HG03442 (cell line): ENCODE measurements around the gene CALCOCO2.
"Not testable (repeated sequence)": the region's sequence is repeated elsewhere in the genome, so short reads cannot be mapped to it uniquely, and the experiment has no call there.

Source experiments
- ATAC-seq: cut with Tn5 transposase; IDR thresholded peaks from one replicate; pipeline ENCODE4 v1.9.1; 2021; ENCODE audit warnings: mild to moderate bottlenecking, moderate library complexity; ENCODE audit not compliant: unreplicated experiment

The CALCOCO2 gene

DNA sequence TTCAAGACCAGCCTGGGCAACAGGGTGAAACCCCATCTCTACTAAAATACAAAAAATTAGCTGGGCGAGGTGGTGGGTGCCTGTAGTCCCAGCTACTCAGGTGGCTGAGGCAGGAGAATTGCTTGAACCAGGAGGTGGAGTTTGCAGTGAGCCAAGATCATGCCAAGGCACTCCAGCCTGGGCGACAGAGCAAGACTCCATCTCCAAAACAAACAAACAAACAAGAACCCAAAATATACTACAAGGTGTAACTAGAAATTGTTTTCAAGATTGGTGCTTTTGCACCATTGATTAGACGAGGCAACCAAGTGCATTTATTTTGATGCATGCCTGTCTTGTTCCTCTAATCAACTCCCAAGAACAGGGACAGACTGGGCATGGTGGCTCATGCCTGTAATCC, 41.6 kb downstream of the CALCOCO2 start:
- ATAC-seq: not testable (repeated sequence)

DNA sequence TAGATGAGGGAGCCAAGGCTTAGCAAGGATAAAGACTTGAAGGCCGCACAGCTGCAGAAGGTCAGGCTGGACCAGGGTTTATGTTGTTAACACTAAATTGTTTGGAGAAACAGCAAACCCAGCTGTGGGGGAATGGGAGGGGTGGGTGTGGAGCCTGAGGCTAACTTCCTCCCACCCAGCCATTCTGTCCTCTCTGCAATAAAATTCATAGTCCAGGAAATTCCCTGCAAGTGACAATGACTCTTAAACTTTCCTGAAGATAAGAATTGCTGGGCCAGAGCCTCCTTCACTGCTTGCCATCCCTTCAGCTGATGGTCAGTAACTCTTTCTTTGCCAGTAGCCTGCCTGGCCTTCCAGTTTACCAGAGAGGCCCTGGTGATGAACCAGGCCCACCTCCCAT, 42.4 kb downstream of the CALCOCO2 start:
- ATAC-seq: no peak

DNA sequence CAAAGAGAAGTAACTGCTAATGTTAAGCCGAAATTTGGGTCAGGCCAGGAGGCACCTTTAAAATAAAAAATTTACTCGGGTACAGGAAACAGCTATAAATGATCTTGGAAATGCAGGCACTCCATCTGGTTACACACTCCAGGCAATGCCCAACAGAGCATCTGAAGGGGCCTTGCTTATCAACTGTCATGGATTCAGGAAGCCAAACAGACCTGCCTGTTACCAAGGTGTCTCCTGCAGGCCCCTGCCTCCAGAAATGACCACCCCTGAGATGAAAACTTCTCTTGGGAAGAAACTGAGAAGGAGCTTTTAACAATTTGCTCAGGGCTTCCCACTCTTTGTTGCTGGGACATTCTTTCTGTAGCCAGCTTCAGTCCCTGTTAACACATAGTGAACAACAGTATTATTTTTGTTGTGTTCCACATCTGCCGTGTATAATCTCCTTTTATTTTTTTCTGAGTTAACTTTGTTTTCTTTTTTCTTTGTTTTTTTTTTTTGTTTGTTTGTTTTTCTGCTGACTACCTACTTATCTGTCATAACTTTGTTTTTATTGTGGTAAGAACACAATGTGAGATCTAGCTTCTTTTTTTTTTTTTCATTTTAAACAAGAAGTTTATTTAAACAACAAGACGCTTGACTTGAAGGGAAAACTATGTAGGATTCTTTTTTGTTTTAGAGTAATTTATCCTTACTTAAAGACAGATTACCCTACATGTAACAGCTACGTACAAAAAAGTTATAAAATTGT, 43.0 kb downstream of the CALCOCO2 start:
- no peak for ATAC-seq

DNA sequence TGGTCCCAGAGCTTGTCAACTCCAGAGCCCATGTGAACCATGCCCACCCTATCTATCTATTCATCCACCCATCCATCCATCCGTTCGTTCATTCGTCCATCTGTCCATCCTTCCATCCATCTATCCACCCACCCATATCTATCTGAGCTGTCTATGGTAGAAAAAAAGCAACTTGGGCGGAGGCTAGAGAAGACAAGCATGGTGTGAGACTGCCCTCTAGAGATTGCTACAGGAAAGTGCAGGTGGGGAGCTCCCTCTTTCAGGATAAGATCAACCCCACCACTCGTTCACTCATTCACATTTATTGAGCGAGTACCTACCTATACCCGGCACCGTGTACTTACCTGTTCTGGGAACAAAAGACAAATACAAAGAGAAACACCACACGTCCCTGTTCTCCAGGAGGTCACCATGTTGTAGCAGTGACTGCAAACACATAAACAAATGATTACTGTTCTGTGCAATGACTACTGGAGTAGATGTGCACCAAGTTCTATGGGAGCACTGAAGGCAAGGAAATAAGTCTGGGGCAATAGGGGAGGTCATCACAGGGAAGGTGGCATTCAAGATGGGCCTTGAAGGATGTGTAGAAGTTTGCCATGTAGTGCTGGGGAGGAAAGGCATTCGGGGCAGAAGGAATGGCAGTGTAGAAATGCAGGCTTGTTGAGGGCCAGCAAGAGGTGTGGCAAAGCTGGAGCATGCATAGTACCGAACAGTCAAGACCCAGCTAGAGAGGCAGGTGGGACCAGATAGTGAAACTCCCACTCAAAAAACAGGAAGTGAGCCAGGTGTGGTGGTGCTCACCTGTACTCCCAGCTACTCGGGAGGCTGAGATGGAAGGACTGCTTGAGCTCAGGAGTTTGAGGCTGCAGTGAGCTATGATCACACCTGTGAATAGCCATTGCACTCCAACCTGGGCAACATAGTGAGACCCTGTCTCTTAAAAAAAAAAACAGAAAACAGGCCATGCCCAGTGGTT, 48.4 kb downstream of the CALCOCO2 start:
- no peak for ATAC-seq

DNA sequence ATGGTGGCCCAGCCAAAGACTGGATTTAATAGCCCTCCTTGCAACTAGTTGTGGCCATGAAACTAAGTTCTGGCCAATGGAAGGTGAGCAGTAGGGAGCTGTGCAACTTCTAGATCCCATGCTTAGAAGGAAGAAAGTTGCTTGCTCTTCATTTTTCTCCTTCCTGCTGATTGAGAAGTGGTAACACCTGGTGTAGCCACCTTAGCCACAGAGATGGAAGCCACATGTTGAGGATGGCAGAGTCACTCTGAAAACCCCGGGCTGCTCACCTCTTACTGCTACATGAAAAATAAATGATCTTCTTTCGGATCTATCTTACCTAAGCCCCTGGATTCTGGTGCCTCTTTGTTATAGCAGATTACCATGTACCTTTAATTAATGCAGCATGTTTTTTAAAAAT, 51.4 kb downstream of the CALCOCO2 start:
- ATAC-seq: no peak

DNA sequence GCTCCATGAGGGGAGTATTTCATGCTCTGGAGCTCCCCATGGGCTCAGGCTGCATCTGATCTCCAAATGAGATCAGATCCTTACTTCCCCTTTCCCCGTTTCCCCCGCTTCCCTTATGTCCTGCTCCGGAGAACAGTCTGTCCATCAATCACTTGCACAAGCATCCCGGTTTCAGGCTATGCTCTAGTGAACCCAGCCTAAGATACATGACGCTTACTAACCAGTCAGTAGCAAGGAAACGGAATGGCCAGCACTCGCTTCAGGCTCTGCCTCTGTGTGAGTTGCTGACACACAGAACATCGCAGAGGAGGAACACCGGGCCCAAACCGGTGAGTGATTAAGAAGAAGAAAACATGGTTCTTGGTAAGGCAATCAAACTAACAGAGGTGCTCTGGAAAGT, 52.3 kb downstream of the CALCOCO2 start:
- ATAC-seq: no peak

DNA sequence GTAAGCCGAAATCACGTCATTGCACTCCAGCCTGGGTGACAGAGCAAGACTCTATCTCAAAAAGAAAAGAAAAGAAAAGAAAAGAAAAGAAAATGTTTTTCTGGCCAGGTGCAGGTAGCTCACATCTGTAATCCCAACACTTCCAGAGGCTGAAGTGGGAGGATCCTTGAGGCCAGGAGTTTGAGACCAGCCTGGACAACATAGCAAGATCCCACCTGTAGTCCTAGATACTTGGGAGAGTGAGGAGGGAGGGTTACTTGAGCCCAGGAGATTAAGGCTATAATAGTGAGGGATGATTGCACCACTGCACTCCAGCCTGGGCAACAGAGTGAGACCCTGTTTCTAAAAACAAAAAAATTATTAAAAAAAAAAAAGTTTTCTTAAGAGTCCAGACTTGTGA, 59.3 kb downstream of the CALCOCO2 start:
- no peak for ATAC-seq

DNA sequence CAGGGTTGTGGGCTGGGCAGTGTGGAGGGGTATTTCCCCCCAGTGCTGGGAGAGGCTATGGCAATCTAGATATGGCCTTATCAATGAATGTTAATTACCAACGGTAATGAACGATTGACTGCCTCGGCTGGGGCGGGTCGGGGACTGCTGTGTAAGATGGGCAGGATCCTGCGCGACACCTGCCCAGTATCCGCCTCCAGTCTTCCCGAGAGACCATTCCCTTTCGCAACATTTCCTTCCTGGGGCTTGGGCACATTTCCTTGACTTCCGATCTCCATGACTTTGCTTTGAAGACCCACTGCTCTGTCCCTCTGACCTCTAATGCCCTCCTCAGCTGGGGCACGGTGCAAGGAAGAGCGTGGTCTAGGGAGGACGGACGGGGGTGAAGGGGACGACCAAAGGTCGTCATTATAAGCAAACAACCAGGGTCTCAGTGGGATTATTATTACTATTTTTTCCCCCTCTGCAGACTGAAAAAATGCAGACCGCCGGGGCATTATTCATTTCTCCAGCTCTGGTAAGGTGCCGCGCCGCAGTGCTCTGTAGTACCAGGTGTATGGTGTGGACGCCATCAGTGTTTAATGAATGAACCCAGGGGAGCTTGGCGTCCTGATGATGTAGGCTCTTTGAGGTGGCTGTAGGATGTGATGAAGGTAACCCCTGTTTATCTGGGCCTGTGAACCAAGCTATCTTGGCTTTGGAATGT, 62.3 kb downstream of the CALCOCO2 start:
- ATAC-seq: no peak

DNA sequence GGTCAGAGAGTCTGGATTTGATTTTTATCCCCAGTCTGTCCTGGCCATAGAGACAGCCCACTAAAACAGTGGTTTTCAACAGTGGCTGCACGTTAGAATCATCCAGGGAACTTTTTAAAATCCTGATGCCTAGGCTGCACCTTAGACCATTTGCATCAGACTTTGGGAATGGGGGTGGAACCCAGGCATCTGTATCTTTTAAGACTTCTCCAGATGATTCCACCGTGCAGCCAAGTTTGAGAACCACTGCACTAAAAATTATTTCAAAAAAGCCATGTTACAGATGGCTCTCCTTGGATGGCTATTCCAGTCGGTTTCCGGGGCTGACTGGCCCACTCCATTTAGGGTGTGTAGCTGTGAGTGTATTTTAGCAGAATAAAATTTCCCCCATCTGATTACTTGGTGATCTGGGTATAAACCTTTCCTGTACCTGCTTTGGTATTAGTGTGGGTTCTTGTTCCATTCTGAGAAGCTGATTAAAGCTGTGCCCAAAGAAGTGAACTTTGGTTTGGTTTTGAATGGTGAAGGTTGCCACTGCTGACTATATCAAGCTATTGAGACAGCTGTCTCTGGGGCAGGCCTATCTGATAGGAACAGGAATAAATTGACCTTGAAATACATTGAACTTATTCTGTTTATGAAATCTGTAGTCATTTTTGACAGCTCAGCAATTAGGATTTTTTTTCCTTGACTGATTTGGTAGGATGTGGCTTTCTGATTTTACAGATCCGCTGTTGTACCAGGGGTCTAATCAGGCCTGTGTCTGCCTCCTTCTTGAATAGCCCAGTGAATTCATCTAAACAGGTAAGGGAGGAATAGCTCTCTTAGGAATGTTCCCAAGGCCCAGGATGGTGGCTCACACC, 63.0 kb downstream of the CALCOCO2 start:
- ATAC-seq: no peak

DNA sequence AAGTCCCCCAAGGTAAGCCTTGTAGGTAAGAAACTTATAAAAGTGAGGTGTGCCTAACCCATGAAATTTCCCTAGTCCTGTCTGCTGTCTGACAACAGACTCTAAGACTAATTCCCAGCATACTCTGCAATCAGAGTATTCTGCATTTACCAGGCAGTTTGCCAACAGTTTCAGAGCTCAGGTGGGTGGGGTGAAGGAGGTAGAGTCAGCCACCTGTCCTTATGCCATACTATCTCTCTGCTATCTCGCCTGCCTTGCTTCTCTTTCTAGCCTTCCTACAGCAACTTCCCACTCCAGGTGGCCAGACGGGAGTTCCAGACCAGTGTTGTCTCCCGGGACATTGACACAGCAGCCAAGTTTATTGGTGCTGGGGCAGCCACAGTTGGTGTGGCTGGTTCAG, 64.1 kb downstream of the CALCOCO2 start:
- no peak for ATAC-seq

DNA sequence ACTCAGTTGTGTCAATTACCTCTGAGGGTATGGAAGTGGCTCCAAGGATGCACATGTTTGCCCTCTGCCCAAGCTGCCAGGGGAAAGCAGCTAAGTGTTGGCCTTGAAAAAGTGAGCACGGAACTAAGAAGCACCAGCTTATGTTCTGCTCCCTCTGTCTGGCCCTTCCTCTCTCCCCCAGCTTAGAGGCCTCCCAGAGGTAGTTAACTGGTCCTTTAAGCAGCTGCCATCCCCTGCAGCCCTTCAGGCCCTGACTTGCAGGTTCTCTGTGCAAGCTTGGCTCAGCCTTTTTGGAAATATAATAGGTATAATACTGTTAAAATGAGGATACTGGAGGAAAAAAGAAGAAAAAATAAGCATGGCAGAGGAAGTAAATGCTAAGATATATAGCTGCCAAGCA, 70.4 kb downstream of the CALCOCO2 start:
- no peak for ATAC-seq

DNA sequence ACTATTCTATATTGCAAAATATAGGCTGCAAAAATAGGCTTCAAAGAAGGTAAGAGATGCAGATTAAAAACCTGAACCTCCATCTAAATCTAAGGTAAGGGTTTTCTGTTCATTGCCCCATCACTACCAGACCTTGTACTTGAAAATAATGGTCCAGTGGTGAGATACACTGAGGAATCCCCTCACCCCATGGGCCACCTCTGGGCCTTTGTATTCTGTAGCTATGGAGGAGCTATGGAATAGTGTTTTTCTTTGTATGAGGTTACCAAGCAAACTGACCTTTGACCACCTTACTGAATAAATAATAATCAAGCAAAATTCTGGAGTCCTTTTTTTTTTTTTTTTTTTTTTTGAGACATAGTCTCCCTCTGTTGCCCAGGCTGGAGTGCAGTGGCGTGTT, 72.6 kb downstream of the CALCOCO2 start:
- ATAC-seq: no peak

DNA sequence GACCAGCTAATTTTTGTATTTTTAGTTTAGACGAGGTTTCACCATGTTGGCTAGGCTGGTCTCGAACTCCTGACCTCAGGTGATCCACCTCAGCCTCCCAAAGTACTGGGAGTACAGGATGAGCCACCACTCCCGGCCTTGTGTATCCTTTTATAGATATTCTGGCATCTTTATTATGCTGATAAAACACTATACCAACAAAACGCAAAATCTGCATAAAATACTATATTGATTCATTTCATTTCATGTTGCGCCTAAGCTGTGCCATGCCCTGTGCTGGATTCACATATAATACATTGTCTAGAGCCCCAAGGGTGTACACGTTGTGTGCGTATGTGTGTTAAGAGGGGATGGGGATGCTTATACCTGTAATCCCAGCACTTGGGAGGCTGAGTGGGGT, 73.6 kb downstream of the CALCOCO2 start:
- ATAC-seq: no peak

DNA sequence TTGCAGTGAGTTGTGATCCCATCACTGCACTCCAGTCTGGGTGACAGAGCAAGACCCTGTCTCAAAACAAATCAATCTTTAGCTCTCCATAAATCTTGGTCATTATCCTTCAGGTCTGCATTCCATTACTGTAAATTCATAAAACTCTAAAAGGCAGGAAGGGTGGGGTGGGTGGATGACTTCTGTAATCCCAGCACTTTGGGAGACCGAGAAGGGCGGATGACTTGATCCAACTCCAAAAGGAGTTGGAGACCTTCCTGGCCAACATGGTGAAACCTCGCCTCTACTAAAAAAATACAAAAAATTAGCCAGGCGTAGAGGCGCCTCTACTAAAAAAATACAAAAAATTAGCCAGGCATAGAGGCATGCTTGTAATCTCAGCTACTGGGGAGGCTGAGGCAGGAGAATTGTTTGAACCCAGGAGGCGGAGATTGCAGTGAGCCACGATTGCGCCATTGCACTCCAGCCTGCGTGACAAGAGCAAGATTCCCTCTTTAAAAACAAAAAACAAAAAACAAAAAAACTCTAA, 75.2 kb downstream of the CALCOCO2 start:
- ATAC-seq: no peak

DNA sequence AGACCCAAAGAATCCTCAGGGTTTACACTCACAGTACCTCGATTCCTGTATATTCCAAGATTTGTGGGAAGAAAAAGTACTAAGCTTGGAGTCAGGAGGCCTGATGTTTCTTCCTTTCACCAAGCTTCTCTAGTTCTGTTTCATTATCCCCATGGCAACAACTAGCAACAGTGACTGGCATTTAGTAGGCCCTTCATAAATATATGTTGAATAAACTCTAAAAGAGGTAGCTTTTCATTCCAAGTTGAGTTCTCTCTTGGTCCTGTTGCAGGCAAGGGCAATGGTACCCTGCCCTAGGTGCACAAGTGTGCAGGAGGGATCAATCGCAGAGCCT, 76.8 kb downstream of the CALCOCO2 start:
- no peak for ATAC-seq

DNA sequence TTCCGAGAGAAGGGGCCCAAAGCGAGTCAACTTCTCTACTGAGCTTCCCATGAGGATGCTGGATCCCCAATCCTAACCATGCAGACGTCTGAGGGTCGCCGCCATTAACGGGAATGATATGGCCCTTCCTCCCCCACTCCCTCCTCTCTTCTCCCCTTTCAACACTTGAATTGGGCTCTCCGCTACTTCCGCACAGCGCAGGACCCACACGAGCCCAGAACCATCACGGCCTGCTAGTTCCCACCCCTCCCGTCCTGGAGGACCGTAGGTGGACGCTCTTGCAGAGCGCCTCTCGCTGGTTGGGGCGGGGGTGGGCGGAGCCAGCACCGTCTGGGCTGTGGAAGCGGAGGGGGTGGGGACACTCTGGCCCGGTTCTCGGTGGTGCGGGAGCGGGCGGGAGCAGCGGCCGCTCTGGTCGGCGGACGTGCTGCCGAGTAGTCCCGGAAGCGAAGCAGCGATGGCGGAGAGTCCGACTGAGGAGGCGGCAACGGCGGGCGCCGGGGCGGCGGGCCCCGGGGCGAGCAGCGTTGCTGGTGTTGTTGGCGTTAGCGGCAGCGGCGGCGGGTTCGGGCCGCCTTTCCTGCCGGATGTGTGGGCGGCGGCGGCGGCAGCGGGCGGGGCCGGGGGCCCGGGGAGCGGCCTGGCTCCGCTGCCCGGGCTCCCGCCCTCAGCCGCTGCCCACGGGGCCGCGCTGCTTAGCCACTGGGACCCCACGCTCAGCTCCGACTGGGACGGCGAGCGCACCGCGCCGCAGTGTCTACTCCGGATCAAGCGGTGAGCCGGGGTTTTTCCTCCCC, 77.4 kb downstream of the CALCOCO2 start, which contains the start of gene UBE2Z:
UBE2Z (plus strand) TSS at position 361 of the 797 bp plus-strand sequence; CDS start at position 458, 97 bp downstream.
- peak; percentile 80 for ATAC-seq

DNA sequence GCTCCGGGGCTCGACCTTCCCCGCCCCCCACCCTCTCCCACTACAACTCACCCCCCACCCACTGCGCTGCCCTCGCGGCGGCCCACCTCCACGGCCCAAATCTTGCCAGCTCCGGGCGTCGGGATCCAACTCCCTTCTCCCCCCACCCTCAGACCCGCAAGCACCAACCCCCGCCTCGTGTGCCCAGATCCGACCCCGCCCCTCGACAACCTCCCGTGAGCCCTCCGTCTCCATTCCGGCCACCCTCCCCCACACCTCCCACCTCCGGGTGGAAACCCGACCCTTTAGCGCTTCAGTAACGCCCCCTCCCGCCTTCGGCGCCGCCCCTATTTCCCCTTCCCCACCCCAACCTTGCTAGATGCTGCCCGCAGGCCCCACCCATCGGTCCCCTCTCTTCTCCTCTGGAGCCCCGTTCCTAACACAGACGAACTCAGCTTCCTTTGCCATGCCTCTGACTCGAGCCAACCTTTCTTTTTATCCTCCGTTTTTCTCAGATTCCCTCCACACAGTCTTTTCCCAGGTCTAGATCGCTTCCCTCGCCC, 78.1 kb downstream of the CALCOCO2 start:
- ATAC-seq: peak; percentile 20

DNA sequence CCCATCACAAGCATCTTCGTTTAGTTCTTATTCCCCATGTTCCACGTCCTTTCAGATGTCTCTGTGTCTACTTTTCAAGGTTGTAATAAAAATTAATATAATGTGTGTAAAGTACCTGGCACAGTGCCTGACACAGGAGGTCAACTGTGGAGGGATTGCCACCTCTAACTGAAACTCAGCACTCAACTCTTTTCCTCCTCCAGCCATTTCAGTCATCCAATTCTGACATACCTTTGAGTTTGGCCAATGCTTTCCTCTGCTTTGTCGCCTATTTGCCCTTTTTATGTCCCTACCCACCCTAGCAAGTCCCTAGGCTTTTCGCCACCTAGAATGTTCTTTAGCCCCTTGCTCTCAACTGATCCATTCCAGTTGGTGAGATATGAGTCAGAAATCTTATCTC, 78.9 kb downstream of the CALCOCO2 start:
- no peak for ATAC-seq

DNA sequence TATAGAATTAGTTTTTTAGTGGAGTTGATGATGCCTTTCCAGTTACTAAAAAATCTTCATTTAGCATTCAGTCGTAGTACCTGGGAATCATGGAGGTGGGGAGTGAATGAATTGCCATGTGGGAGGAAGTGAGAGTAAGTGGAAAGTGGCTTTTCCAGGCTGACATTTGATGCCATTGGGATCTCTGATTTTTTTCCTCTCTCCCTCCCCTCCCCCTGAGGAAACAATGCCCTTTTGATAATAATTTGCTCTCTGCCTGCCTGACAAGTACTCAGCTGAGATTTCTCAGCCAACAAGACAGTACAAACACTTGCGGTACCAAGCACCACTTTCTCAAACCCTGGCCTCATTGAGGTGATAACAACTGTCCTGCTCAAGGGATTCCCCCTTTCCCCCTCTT, 79.5 kb downstream of the CALCOCO2 start:
- ATAC-seq: no peak
